ENCODE data around the gene CARMIL1.

Gene CARMIL1

GRCh38 chr6:25465941-25466340 lies 186.8 kb downstream of the CARMIL1 start:
- no peak for DNase-seq (ENCODE audit: low read depth in 4 of 4, low spot score in 1 of 4)

DNA sequence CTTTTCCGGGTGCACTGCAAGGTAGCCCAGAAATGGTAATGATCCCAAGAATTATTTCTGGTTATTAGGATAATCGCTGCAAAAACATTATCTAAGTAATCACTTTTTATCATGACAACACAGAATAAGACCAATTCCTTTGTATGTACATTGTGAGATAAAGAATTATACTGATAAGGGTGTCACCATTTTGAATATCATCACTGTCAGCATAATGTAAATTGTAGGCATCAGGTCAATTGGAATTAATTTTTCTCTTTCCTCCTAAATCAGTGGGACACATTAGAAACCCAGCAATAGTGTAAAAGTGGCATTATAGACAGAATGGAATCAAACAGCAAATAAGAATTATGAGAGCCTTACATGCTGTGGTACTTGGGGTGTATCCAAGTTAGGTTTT lies 189.7 kb downstream of the CARMIL1 start:
- DNase-seq (ENCODE audit: low read depth in 4 of 4, low spot score in 1 of 4), result no peak

- no peak for DNase-seq (ENCODE audit: low read depth in 4 of 4, low spot score in 1 of 4)
Observed at GRCh38 chr6:25469797-25470388, 190.7 kb downstream of the CARMIL1 start.

DNA sequence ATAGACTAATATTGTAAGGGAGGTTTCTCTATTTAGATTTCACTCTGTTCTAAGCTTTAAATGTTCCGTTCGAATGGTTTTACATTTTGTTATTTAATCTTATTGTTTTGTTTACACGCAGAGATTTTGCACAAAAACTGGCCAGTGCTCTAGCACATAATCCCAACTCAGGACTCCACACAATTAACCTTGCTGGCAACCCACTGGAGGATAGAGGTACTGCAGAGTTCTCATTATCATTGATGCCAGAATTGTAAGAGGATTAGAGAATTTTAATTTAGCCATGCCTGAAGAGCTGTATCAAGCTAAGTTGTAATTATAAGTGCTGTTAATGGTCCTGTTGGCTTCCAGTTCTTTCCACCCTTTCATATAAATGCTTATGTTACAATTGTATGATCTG lies 193.1 kb downstream of the CARMIL1 start:
- no peak for DNase-seq (ENCODE audit: low read depth in 4 of 4, low spot score in 1 of 4)

DNA sequence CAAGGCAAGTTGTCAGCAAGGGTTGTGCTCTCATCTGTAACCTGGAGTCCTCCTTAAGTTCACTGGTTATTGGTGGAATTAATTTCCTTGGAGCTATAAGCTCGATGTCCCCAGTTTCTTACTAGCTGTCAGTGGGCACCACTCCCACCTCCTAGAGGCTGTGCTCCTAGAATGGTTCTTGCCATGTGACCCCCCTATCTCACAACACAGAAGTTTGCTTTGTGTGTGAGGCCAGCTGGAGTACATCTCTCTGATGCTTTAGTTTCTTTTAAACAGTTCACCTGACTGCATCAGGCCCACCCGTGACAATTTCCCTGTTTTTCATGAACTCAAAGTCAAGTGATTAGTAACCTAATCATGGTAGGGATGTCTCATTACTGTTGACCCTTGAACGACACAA lies 193.7 kb downstream of the CARMIL1 start:
- no peak for DNase-seq (ENCODE audit: low read depth in 4 of 4, low spot score in 1 of 4)

- DNase-seq (ENCODE audit: low read depth in 4 of 4, low spot score in 1 of 4), result no peak
Observed at GRCh38 chr6:25473447-25473846, 194.3 kb downstream of the CARMIL1 start.

GRCh38 chr6:25476126-25476525 lies 197.0 kb downstream of the CARMIL1 start:
- no peak for DNase-seq (ENCODE audit: low read depth in 4 of 4, low spot score in 1 of 4)

- DNase-seq (ENCODE audit: low read depth in 4 of 4, low spot score in 1 of 4), result no peak
Observed at GRCh38 chr6:25477006-25477590, 197.9 kb downstream of the CARMIL1 start.

DNA sequence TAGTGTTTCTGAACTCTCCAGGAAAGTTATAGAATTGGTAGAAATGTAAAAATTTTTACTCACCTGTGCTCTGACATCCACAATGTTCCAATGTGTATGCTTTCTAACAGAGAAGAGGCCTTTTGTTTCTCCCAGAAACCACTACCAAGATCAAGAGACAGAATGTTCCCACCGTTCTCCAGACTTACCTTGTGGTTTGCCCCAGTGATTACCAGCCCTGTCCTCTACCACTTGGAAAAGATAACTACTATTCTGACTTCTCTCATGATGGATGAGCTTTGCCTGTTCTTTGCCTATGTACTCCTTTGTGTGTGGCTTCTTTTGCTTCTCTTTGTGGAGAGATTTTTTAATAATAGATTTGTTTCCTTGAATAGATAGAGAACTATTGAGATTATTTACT lies 199.8 kb downstream of the CARMIL1 start:
- DNase-seq (ENCODE audit: low read depth in 4 of 4, low spot score in 1 of 4), result no peak

GRCh38 chr6:25481267-25481666 lies 202.1 kb downstream of the CARMIL1 start:
- no peak for DNase-seq (ENCODE audit: low read depth in 4 of 4, low spot score in 1 of 4)

- no peak for DNase-seq (ENCODE audit: low read depth in 4 of 4, low spot score in 1 of 4)
Observed at GRCh38 chr6:25482996-25483395, 203.8 kb downstream of the CARMIL1 start.

GRCh38 chr6:25483943-25484342 lies 204.8 kb downstream of the CARMIL1 start:
- DNase-seq (ENCODE audit: low read depth in 4 of 4, low spot score in 1 of 4), result no peak

DNA sequence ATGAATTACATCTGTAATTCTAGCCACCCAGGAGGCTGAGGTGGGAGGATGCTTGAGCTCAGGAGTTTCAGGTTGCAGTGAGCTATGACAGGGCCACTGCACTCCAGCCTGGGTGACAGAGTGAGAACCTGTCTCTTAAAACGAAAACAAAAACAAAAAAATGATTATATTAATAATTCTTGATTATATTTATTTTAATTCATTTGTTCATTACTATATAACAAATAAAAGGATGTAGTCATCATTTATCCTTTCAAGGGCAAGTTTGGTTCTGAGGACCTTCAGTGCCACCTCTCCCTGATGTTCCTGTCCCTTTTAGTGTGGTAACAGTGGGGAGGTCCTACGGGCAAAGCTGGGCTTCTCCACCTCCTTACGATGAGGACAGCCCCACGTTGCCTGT lies 205.7 kb downstream of the CARMIL1 start:
- no peak for DNase-seq (ENCODE audit: low read depth in 4 of 4, low spot score in 1 of 4)

DNA sequence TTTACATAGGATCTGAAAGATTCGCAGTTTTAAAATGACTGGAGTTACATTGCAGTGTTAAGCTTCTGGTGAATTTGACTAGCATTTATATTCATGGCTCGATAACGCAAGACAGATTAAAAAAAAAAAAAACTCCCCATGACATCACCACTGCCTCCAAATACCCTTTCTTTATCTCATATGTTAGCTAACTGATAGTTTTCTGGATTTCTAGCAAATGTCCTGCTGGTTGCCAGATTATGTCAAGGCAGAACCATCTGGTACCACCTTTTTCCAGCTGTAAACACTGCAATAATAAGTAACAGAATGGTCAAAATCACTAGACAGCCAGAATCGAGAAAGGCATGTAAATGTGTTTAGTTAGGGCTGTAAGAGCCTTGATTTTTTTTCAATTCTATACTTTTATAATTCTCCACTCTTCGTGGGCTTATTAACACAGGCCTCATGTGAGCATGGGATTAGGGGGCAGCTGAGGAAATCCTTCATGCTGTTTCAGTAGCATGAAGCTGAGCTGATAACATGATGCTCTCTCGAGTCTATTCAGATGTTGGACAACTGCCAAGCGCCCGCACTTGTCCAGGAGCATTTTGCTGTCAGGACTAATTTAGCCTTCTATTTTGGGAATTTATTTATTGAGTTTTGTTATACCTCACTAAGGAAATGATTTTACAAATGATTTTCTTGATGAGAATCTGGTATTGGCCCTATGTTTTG lies 206.8 kb downstream of the CARMIL1 start:
- DNase-seq (ENCODE audit: low read depth in 4 of 4, low spot score in 1 of 4), result no peak

GRCh38 chr6:25486550-25486949 lies 207.4 kb downstream of the CARMIL1 start:
- DNase-seq (ENCODE audit: low read depth in 4 of 4, low spot score in 1 of 4), result no peak

GRCh38 chr6:25487012-25487411 lies 207.8 kb downstream of the CARMIL1 start:
- no peak for DNase-seq (ENCODE audit: low read depth in 4 of 4, low spot score in 1 of 4)

GRCh38 chr6:25488156-25488555 lies 209.0 kb downstream of the CARMIL1 start:
- DNase-seq (ENCODE audit: low read depth in 4 of 4, low spot score in 1 of 4), result no peak

- no peak for DNase-seq (ENCODE audit: low read depth in 4 of 4, low spot score in 1 of 4)
Observed at GRCh38 chr6:25489399-25489798, 210.2 kb downstream of the CARMIL1 start.

DNA sequence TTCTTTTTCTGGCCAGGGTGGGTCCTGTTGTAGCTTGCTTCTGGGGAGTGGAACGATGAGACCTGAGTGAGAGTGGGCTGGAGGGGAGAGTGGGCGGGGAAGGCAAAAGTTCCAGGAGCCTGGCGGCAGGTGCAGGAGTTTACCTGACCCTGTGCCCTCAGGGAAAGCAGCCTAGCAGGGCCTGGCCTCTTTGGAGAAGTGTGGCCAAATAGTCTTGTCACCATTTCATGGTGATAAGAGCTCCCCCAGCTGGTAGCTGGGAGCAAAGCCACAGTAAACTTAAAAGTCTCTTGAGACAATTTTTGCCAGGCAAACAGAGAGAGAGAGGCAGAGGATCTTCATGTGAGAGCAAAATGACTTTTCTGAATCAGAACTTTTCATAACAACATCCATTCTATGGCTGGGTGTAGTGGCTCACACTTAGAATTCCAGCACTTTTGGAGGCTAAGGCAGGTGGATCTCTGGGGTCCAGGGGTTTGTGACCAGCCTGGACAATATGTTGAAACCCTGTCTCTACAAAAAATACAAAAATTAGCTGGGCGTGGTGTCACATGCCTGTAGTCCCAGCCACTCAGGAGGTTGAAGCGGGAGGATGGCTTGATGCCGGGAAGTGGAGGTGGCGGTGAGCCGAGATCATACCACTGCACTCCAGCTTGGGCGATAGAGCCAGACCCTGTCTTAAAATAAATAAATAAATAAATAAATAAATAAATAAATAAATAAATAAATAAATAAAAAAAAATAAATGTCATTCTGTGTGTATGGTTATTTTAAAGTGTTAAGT lies 211.0 kb downstream of the CARMIL1 start:
- DNase-seq (ENCODE audit: low read depth in 4 of 4, low spot score in 1 of 4), result peak; percentile 26 to 40 (median 34)

GRCh38 chr6:25492951-25493350 lies 213.8 kb downstream of the CARMIL1 start:
- DNase-seq (ENCODE audit: low read depth in 4 of 4, low spot score in 1 of 4), result no peak

GRCh38 chr6:25494469-25494868 lies 215.3 kb downstream of the CARMIL1 start:
- DNase-seq (ENCODE audit: low read depth in 4 of 4, low spot score in 1 of 4), result no peak

Data from stimulated activated CD4-positive, alpha-beta T cell treated with anti-CD3 and anti-CD28 coated beads, Interleukin-1b, Interleukin-23, amount 100 ng/mL, for 24 hours (primary cell).